ENCODE results near the gene LPCAT3.

DNA sequence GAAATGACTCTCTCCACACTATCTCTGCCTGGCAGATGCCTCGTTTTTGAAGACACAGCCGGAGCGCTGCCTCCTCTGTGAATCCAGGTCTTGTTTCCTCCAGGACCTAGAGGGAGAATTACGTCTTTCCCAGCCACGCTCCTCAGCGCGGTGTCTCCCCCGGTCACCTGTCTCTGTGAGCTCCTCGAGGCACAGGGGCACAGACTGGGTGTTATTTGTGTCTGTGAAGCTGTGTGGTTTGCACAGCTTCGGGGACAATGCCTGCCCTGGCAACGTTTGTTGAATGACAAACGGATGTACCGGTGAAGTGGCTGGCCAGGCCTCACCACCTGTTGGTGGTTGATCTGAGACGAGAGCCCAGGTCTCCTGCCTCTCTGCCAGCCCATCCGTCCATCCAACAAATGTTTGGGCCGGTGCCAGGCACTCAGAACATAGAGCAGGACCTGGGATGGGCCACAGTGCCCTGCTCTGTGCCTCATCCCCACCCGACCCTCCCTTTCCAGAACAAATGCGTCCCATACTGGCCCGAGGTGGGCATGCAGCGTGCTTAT is 61.0 kb downstream of the LPCAT3 start:
- TF ChIP-seq POLR2A (IDR thresholded peaks at IDR 0.05) = no peak
- TF ChIP-seq, protein P1, sequence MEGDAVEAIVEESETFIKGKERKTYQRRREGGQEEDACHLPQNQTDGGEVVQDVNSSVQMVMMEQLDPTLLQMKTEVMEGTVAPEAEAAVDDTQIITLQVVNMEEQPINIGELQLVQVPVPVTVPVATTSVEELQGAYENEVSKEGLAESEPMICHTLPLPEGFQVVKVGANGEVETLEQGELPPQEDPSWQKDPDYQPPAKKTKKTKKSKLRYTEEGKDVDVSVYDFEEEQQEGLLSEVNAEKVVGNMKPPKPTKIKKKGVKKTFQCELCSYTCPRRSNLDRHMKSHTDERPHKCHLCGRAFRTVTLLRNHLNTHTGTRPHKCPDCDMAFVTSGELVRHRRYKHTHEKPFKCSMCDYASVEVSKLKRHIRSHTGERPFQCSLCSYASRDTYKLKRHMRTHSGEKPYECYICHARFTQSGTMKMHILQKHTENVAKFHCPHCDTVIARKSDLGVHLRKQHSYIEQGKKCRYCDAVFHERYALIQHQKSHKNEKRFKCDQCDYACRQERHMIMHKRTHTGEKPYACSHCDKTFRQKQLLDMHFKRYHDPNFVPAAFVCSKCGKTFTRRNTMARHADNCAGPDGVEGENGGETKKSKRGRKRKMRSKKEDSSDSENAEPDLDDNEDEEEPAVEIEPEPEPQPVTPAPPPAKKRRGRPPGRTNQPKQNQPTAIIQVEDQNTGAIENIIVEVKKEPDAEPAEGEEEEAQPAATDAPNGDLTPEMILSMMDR (IDR thresholded peaks at IDR 0.05) = no peak
